ENCODE results near the gene MTMR4.

MTMR4 gene

GRCh38 chr17:58468944-58469343, 45.5 kb downstream of the MTMR4 start:
- no peak overlapping the region for H2BK5ac ChIP-seq (ENCODE audit: low read length)
- no peak overlapping the region for H3K4me3 ChIP-seq (ENCODE audit: low read length in 2 of 2)
- no peak overlapping the region for H2BK15ac ChIP-seq (ENCODE audit: low read length)
- H3K36me3 ChIP-seq (replicated peaks in 1 of 2; ENCODE audit: control insufficient read depth in 2 of 2, insufficient read depth in 2 of 2, low read length in 2 of 2) = no peaks in the 10 kb centered on the region
- H2AK5ac ChIP-seq (ENCODE audit: low read depth, low read length) = no peak overlapping the region
- DNase-seq (ENCODE audit: low spot score) = no peak
- no peaks in the 10 kb centered on the region for H3K9me3 ChIP-seq (replicated peaks in 1 of 2; ENCODE audit: control insufficient read depth in 2 of 2, insufficient read depth in 1 of 2, low read depth in 1 of 2, low read length in 2 of 2)
- no peak overlapping the region for H3K23ac ChIP-seq (ENCODE audit: low read depth, low read length, poor library complexity)
- WGBS, 2 donors (ENCODE audit: extremely low coverage in 2 of 2, insufficient read length in 2 of 2, insufficient replicate concordance in 1 of 2) = no CpG with 5 or more reads among the region's 3 CpGs
- no peak overlapping the region for H2BK120ac ChIP-seq (ENCODE audit: low read depth, low read length)
- no peak overlapping the region for H3K9ac ChIP-seq (ENCODE audit: low read depth, low read length, poor library complexity)
- no peaks in the 10 kb centered on the region for H3K4me1 ChIP-seq (ENCODE audit: control insufficient read depth in 2 of 2, insufficient read depth in 1 of 2, low read depth in 1 of 2, low read length in 2 of 2)
- H3K18ac ChIP-seq (ENCODE audit: low read length) = no peak overlapping the region
- no peak overlapping the region for H2BK12ac ChIP-seq (ENCODE audit: low read length)
- no peak overlapping the region for H4K91ac ChIP-seq (ENCODE audit: low read depth, low read length, poor library complexity)
- no peak overlapping the region for H2AFZ ChIP-seq (ENCODE audit: low read length)
- no peaks in the 10 kb centered on the region for H3K79me1 ChIP-seq (ENCODE audit: low read depth, low read length)
- H3K27me3 ChIP-seq (ENCODE audit: control insufficient read depth in 3 of 3, insufficient read depth in 3 of 3, low read depth in 1 of 3, low read length in 3 of 3) = peaks cover 0 to 48% (median 0%) of the 10 kb centered on the region in 3 experiments
- H3K27ac ChIP-seq (replicated peaks; ENCODE audit: low read length) = no peak overlapping the region
- H3K4me2 ChIP-seq (ENCODE audit: insufficient read depth, low read length, poor library complexity, severe bottlenecking) = no peak overlapping the region
- no peak overlapping the region for H4K8ac ChIP-seq (ENCODE audit: low read depth, low read length)
- no peak overlapping the region for H3K4ac ChIP-seq (ENCODE audit: low read length)
- H3K14ac ChIP-seq (ENCODE audit: low read length) = no peak overlapping the region

- no peak overlapping the region for H3K18ac ChIP-seq (ENCODE audit: low read length)
- peaks cover 0 to 4% (median 0%) of the 10 kb centered on the region in 3 experiments for H3K27me3 ChIP-seq (ENCODE audit: control insufficient read depth in 3 of 3, insufficient read depth in 3 of 3, low read depth in 1 of 3, low read length in 3 of 3)
- no peak overlapping the region for H4K8ac ChIP-seq (ENCODE audit: low read depth, low read length)
- H2AK5ac ChIP-seq (ENCODE audit: low read depth, low read length) = no peak overlapping the region
- no peaks in the 10 kb centered on the region for H3K4me1 ChIP-seq (ENCODE audit: control insufficient read depth in 2 of 2, insufficient read depth in 1 of 2, low read depth in 1 of 2, low read length in 2 of 2)
- H4K91ac ChIP-seq (ENCODE audit: low read depth, low read length, poor library complexity) = no peak overlapping the region
- H3K9ac ChIP-seq (ENCODE audit: low read depth, low read length, poor library complexity) = no peak overlapping the region
- H3K27ac ChIP-seq (replicated peaks; ENCODE audit: low read length) = no peak overlapping the region
- no peak overlapping the region for H2BK5ac ChIP-seq (ENCODE audit: low read length)
- H3K4ac ChIP-seq (ENCODE audit: low read length) = no peak overlapping the region
- no peak overlapping the region for H2BK120ac ChIP-seq (ENCODE audit: low read depth, low read length)
- H2BK12ac ChIP-seq (ENCODE audit: low read length) = no peak overlapping the region
- H3K36me3 ChIP-seq (replicated peaks in 1 of 2; ENCODE audit: control insufficient read depth in 2 of 2, insufficient read depth in 2 of 2, low read length in 2 of 2) = no peaks in the 10 kb centered on the region
- no peaks in the 10 kb centered on the region for H3K79me1 ChIP-seq (ENCODE audit: low read depth, low read length)
- H2AFZ ChIP-seq (ENCODE audit: low read length) = no peak overlapping the region
- DNase-seq (ENCODE audit: low spot score) = no peak
- no peak overlapping the region for H3K14ac ChIP-seq (ENCODE audit: low read length)
- H3K9me3 ChIP-seq (replicated peaks in 1 of 2; ENCODE audit: control insufficient read depth in 2 of 2, insufficient read depth in 1 of 2, low read depth in 1 of 2, low read length in 2 of 2) = no peaks in the 10 kb centered on the region
- H3K4me3 ChIP-seq (ENCODE audit: low read length in 2 of 2) = no peak overlapping the region
- no peak overlapping the region for H3K23ac ChIP-seq (ENCODE audit: low read depth, low read length, poor library complexity)
- H3K4me2 ChIP-seq (ENCODE audit: insufficient read depth, low read length, poor library complexity, severe bottlenecking) = no peak overlapping the region
- no peak overlapping the region for H2BK15ac ChIP-seq (ENCODE audit: low read length)
Measured at GRCh38 chr17:58455491-58455890, 58.9 kb downstream of the MTMR4 start.

GRCh38 chr17:58452738-58453137, 61.7 kb downstream of the MTMR4 start:
- H4K8ac ChIP-seq (ENCODE audit: low read depth, low read length) = no peak overlapping the region
- H4K91ac ChIP-seq (ENCODE audit: low read depth, low read length, poor library complexity) = no peak overlapping the region
- peaks cover 0 to 4% (median 0%) of the 10 kb centered on the region in 3 experiments for H3K27me3 ChIP-seq (ENCODE audit: control insufficient read depth in 3 of 3, insufficient read depth in 3 of 3, low read depth in 1 of 3, low read length in 3 of 3)
- DNase-seq (ENCODE audit: low spot score) = no peak
- H3K4me1 ChIP-seq (ENCODE audit: control insufficient read depth in 2 of 2, insufficient read depth in 1 of 2, low read depth in 1 of 2, low read length in 2 of 2) = no peaks in the 10 kb centered on the region
- no peak overlapping the region for H3K14ac ChIP-seq (ENCODE audit: low read length)
- no peaks in the 10 kb centered on the region for H3K9me3 ChIP-seq (replicated peaks in 1 of 2; ENCODE audit: control insufficient read depth in 2 of 2, insufficient read depth in 1 of 2, low read depth in 1 of 2, low read length in 2 of 2)
- H3K27ac ChIP-seq (replicated peaks; ENCODE audit: low read length) = no peak overlapping the region
- no peak overlapping the region for H3K4me3 ChIP-seq (ENCODE audit: low read length in 2 of 2)
- no peak overlapping the region for H2BK15ac ChIP-seq (ENCODE audit: low read length)
- H2AK5ac ChIP-seq (ENCODE audit: low read depth, low read length) = no peak overlapping the region
- H3K18ac ChIP-seq (ENCODE audit: low read length) = no peak overlapping the region
- no peak overlapping the region for H3K4ac ChIP-seq (ENCODE audit: low read length)
- H3K79me1 ChIP-seq (ENCODE audit: low read depth, low read length) = no peaks in the 10 kb centered on the region
- H2AFZ ChIP-seq (ENCODE audit: low read length) = no peak overlapping the region
- no peak overlapping the region for H2BK12ac ChIP-seq (ENCODE audit: low read length)
- H2BK5ac ChIP-seq (ENCODE audit: low read length) = no peak overlapping the region
- no peak overlapping the region for H3K23ac ChIP-seq (ENCODE audit: low read depth, low read length, poor library complexity)
- H3K4me2 ChIP-seq (ENCODE audit: insufficient read depth, low read length, poor library complexity, severe bottlenecking) = no peak overlapping the region
- H3K9ac ChIP-seq (ENCODE audit: low read depth, low read length, poor library complexity) = no peak overlapping the region
- no peak overlapping the region for H2BK120ac ChIP-seq (ENCODE audit: low read depth, low read length)
- no CpG with 5 or more reads among the region's 1 CpG for WGBS, 2 donors (ENCODE audit: extremely low coverage in 2 of 2, insufficient read length in 2 of 2, insufficient replicate concordance in 1 of 2)
- H3K36me3 ChIP-seq (replicated peaks in 1 of 2; ENCODE audit: control insufficient read depth in 2 of 2, insufficient read depth in 2 of 2, low read length in 2 of 2) = no peaks in the 10 kb centered on the region

GRCh38 chr17:58447039-58447975, 67.1 kb downstream of the MTMR4 start:
- Histone ChIP-seq H3K36me3 (replicated peaks in 1 of 2; ENCODE audit: control insufficient read depth in 2 of 2, insufficient read depth in 2 of 2, low read length in 2 of 2) (no peaks in the 10 kb centered on the region), H3K79me1 (ENCODE audit: low read depth, low read length) (no peaks in the 10 kb centered on the region), H3K23ac (ENCODE audit: low read depth, low read length, poor library complexity) (no peak overlapping the region), H3K27me3 (ENCODE audit: control insufficient read depth in 3 of 3, insufficient read depth in 3 of 3, low read depth in 1 of 3, low read length in 3 of 3) (peaks cover 0 to 8% (median 0%) of the 10 kb centered on the region in 3 experiments), H3K14ac (ENCODE audit: low read length) (no peak overlapping the region), H3K4me2 (ENCODE audit: insufficient read depth, low read length, poor library complexity, severe bottlenecking) (no peak overlapping the region), H3K27ac (replicated peaks; ENCODE audit: low read length) (no peak overlapping the region), H3K4me3 (ENCODE audit: low read length in 2 of 2) (no peak overlapping the region), H3K9ac (ENCODE audit: low read depth, low read length, poor library complexity) (no peak overlapping the region), H2AK5ac (ENCODE audit: low read depth, low read length) (no peak overlapping the region), H3K4ac (ENCODE audit: low read length) (no peak overlapping the region), H4K91ac (ENCODE audit: low read depth, low read length, poor library complexity) (no peak overlapping the region), H4K8ac (ENCODE audit: low read depth, low read length) (no peak overlapping the region), H2BK120ac (ENCODE audit: low read depth, low read length) (no peak overlapping the region), H2BK12ac (ENCODE audit: low read length) (no peak overlapping the region), H2BK5ac (ENCODE audit: low read length) (no peak overlapping the region), H3K9me3 (replicated peaks in 1 of 2; ENCODE audit: control insufficient read depth in 2 of 2, insufficient read depth in 1 of 2, low read depth in 1 of 2, low read length in 2 of 2) (no peaks in the 10 kb centered on the region), H3K18ac (ENCODE audit: low read length) (no peak overlapping the region), H3K4me1 (ENCODE audit: control insufficient read depth in 2 of 2, insufficient read depth in 1 of 2, low read depth in 1 of 2, low read length in 2 of 2) (no peaks in the 10 kb centered on the region), H2AFZ (ENCODE audit: low read length) (no peak overlapping the region), H2BK15ac (ENCODE audit: low read length) (no peak overlapping the region)
- WGBS, 2 donors (ENCODE audit: extremely low coverage in 2 of 2, insufficient read length in 2 of 2, insufficient replicate concordance in 1 of 2) = no CpG with 5 or more reads among the region's 9 CpGs
- DNase-seq (ENCODE audit: low spot score) = peak; percentile 70
